Measurements from ENCODE around the gene SLC22A17.
A peak's percentile ranks its signal among the peaks of the same experiment; 100 is the strongest.

Gene SLC22A17

DNA sequence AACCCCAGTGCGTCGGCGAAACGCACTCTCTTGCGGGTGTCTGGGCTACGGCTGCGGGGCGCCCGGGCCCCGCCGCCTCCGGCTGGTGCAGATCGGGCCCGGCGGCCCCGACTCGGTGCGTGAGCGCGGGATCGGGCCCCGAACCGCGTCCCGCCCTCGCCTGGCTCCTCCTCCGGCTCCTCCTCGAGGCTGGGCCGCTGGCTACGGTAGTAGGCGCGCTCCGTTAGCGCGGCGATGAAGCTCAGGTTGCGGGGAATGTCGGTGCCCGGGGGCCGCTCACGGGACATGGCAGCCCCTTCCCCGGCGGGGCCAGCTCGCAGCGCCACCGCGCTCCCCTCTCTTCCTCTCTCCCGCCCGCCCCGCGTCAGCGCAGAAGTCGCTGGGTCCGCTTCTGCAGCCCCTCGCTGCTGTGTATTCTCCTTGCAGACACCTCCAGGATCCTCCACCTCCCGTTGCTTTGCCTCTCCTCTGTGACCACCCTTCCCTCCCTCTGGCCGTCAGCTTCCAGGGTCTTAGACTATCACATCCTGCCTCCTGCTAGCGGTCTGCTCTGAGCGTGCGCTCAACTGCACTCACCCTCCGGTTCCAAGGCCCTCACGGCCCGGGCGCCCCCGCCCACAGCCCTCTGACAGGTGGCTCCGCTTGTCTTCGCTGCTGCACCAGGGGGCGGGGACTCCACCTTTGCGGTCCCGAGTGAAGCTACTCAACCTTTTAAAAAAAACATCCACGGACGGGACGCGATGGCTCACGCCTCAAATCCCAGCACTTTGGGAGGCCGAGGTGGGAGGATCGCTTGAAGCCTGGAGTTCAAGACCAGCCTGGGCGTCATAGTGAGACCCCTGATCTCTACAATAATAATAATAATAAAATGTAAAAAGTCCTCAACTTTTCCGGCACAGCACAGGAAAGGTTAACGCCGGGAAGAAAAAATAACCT, 50.1 kb downstream of the SLC22A17 start, which contains the start of gene PPP1R3E:
PPP1R3E (minus strand) TSS at position 570 of the 936 bp plus-strand sequence; CDS start at position 287, 283 bp downstream.
- peak; percentile 85 for DNase-seq

DNA sequence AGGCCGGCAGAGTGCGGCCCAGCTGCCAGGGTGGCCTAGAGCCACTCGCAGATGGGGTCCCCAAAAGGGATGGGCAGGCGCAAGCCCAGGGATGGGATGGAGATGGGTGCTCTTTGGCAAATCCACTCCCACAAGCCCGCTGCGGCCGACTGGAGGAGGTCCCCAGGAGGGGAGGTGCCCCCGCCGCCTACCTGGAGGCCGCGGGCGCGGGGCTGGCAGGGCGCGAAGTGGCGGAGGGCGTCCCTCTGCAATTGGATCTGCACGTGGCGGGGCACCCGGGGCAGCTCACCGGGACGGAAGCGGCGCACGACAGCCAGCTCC, 50.8 kb downstream of the SLC22A17 start:
- no peak for DNase-seq

DNA sequence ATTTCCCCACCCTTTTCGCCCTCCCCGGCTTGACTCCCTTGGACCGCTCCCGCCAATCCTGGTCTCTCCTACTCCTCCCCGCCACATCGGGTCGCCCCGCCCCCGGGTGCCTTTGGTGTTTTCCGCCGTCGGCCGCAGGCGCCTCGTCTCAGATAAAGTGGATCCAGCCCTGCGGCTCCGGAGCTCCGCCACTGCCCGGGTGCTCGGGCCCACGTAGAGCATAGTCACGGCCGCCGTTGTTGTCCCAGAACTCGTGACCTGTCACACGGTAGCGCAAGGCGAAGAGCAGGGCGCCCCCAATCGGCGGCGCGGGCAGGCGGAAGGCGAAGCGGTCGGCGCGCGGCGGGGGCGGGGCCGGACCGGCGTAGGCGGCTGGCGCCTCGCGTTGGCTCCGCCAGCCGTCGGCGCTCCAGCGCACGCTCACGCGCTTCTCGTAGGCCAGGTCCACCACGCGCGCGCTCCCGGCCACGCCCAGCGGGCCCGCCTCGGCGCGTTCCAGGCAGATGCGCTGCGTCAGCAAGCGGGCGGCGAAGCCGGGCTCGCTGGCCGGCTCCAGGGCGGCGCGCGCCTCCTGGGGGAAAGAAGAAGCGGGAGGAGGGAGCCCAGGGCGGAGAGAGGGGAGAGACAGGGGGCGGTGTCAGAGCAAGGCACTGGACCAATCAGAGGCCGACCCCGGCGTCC, 51.3 kb downstream of the SLC22A17 start:
- DNase-seq: peak; percentile 99

GRCh38 chr14:23300687-23301223, 51.9 kb downstream of the SLC22A17 start:
- no peak for DNase-seq

GRCh38 chr14:23299986-23300686, 52.6 kb downstream of the SLC22A17 start:
- no peak for DNase-seq

- DNase-seq: peak; percentile 50
Measured at GRCh38 chr14:23299211-23299957, 53.3 kb downstream of the SLC22A17 start.

- no peak for DNase-seq
Measured at GRCh38 chr14:23297611-23298277, 54.9 kb downstream of the SLC22A17 start.

DNA sequence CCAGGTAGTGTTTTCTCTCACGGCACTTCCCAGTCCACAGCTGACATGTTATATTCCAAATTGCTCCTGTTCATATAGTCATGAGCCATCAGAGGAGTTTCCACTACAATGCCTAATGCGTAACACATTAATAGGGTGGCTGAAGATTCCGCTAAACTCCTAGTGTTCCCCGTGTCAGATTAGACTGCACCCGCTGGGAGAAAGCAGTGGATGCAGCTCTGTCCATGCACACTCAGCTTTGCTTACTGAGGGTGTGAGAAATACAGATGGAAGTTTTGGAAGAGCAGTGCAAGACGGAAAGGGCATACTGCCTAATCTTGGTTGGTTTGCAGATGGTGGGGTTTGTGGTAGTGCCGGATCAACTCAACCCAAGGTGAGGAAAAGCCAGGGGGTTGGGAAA, 55.6 kb downstream of the SLC22A17 start:
- DNase-seq: no peak

Measured in eye (tissue), 1 donor.